ENCODE measurements around the gene VTI1A. TPM values are rescaled to one million over a fixed set of nuclear protein-coding genes. Genes with fewer than 3 reads are reported as not detected.

VTI1A gene
- total RNA-seq, 4 donors from 2014 or later: 27.0 to 61.3 (median 49.8) TPM

- Histone ChIP-seq H3K27ac (no peak overlapping the region), H3K9me3 (no peaks in the 10 kb centered on the region), H3K4me1 (peaks cover 0 to 21% (median 6%) of the 10 kb centered on the region in 3 donors), H3K36me3 (no peaks in the 10 kb centered on the region), H3K4me3 (no peak overlapping the region), H3K27me3 (no peaks in the 10 kb centered on the region)
- no peak for DNase-seq
- TF ChIP-seq CTCF (IDR thresholded peaks at IDR 0.05) (no peak), POLR2A (IDR thresholded peaks at IDR 0.05) (no peak)
- intact Hi-C loops (cut with DNase I): no loop called here
- WGBS, 2 donors: 84 to 87% methylated on average over 7 of the region's 8 CpGs
These were observed 352.9 kb downstream of the VTI1A start for GRCh38 chr10:112799726-112800510.

GRCh38 chr10:112801004-112801403, 354.0 kb downstream of the VTI1A start:
- Histone ChIP-seq H3K9me3 (no peaks in the 10 kb centered on the region), H3K36me3 (no peaks in the 10 kb centered on the region), H3K4me1 (peaks cover 0 to 29% (median 6%) of the 10 kb centered on the region in 3 donors), H3K27ac (no peak overlapping the region), H3K27me3 (no peaks in the 10 kb centered on the region), H3K4me3 (no peak overlapping the region)
- DNase-seq: no peak
- intact Hi-C loops (cut with DNase I): no loop called here
- 82 to 100% methylated on average over 2 to 3 of the region's 3 CpGs for WGBS, 2 donors
- no peak for TF ChIP-seq CTCF (IDR thresholded peaks at IDR 0.05)
- no peak for TF ChIP-seq POLR2A (IDR thresholded peaks at IDR 0.05)

- DNase-seq: no peak
- Histone ChIP-seq H3K27me3 (no peaks in the 10 kb centered on the region), H3K27ac (no peak overlapping the region), H3K36me3 (no peaks in the 10 kb centered on the region), H3K4me3 (no peak overlapping the region), H3K4me1 (peaks cover 0 to 29% (median 6%) of the 10 kb centered on the region in 3 donors), H3K9me3 (no peaks in the 10 kb centered on the region)
- TF ChIP-seq CTCF (IDR thresholded peaks at IDR 0.05) (no peak), POLR2A (IDR thresholded peaks at IDR 0.05) (no peak)
- WGBS, 2 donors: 88 to 90% methylated on average over 4 of the region's 4 CpGs
- intact Hi-C loops (cut with DNase I): no loop called here
These were observed 354.7 kb downstream of the VTI1A start for GRCh38 chr10:112801748-112802147.

- Histone ChIP-seq H3K4me1 (peaks cover 0 to 29% (median 6%) of the 10 kb centered on the region in 3 donors), H3K4me3 (no peak overlapping the region), H3K27me3 (no peaks in the 10 kb centered on the region), H3K27ac (no peak overlapping the region), H3K36me3 (peaks cover 0 to 4% (median 0%) of the 10 kb centered on the region in 3 donors), H3K9me3 (no peaks in the 10 kb centered on the region)
- 85% methylated on average over 3 to 5 of the region's 5 CpGs for WGBS, 2 donors
- intact Hi-C loops (cut with DNase I): no loop called here
- TF ChIP-seq CTCF (IDR thresholded peaks at IDR 0.05) (no peak), POLR2A (IDR thresholded peaks at IDR 0.05) (no peak)
- DNase-seq: no peak
These were observed 355.5 kb downstream of the VTI1A start for GRCh38 chr10:112802411-112803022.

GRCh38 chr10:112803961-112804401, 357.0 kb downstream of the VTI1A start:
- no peaks in the 10 kb centered on the region for H3K9me3 ChIP-seq
- no peaks in the 10 kb centered on the region for H3K27me3 ChIP-seq
- intact Hi-C loops (cut with DNase I): no loop called here
- no peak overlapping the region for H3K4me3 ChIP-seq
- peaks cover 0 to 4% (median 0%) of the 10 kb centered on the region in 3 donors for H3K36me3 ChIP-seq
- no peak for DNase-seq
- H3K27ac ChIP-seq: peak overlapping the region; percentile 35 to 87 (median 75)
- TF ChIP-seq POLR2A (IDR thresholded peaks at IDR 0.05): no peak
- TF ChIP-seq CTCF (IDR thresholded peaks at IDR 0.05): no peak
- H3K4me1 ChIP-seq: peaks cover 0 to 29% (median 6%) of the 10 kb centered on the region in 3 donors
- WGBS, 2 donors: 43 to 67% methylated on average over 4 to 5 of the region's 5 CpGs

Measured in esophagus squamous epithelium (tissue), 5 donors.